HG03442 (cell line): ENCODE results near the gene MADD.
A peak's percentile ranks its signal among the peaks of the same experiment; 100 is the strongest.
"Not testable (repeated sequence)": the region's sequence is repeated elsewhere in the genome, so short reads cannot be mapped to it uniquely, and the experiment has no call there.

ENCODE experiments used
- ATAC-seq: cut with Tn5 transposase; IDR thresholded peaks from one replicate; pipeline ENCODE4 v1.9.1; 2021; ENCODE audit warnings: mild to moderate bottlenecking, moderate library complexity; ENCODE audit not compliant: unreplicated experiment

The MADD gene

GRCh38 chr11:47317064-47317828 is 47.3 kb downstream of the MADD start:
- no peak for ATAC-seq

- no peak for ATAC-seq
Observed at GRCh38 chr11:47318166-47318565, 48.2 kb downstream of the MADD start.

GRCh38 chr11:47324520-47324919 is 54.6 kb downstream of the MADD start:
- ATAC-seq: no peak

GRCh38 chr11:47325271-47326041 is 55.5 kb downstream of the MADD start:
- no peak for ATAC-seq

- no peak for ATAC-seq
Observed at GRCh38 chr11:47326198-47326597, 56.3 kb downstream of the MADD start.

GRCh38 chr11:47327025-47327424 is 57.1 kb downstream of the MADD start:
- ATAC-seq: no peak

GRCh38 chr11:47327949-47328348 is 58.0 kb downstream of the MADD start:
- no peak for ATAC-seq

GRCh38 chr11:47328449-47329390 is 58.8 kb downstream of the MADD start:
- peak; percentile 57 for ATAC-seq

- ATAC-seq: no peak
Observed at GRCh38 chr11:47329431-47329986, 59.6 kb downstream of the MADD start.

- ATAC-seq: no peak
Observed at GRCh38 chr11:47329987-47330931, 60.3 kb downstream of the MADD start.

- no peak for ATAC-seq
Observed at GRCh38 chr11:47331454-47332302, 61.7 kb downstream of the MADD start.

- no peak for ATAC-seq
Observed at GRCh38 chr11:47332303-47332711, 62.4 kb downstream of the MADD start.

GRCh38 chr11:47332791-47333525 is 63.0 kb downstream of the MADD start:
- no peak for ATAC-seq

GRCh38 chr11:47333526-47333845 is 63.6 kb downstream of the MADD start:
- no peak for ATAC-seq

GRCh38 chr11:47333886-47334443 is 64.0 kb downstream of the MADD start:
- no peak for ATAC-seq

GRCh38 chr11:47334699-47335411 is 64.9 kb downstream of the MADD start:
- not testable (repeated sequence) for ATAC-seq

- ATAC-seq: no peak
Observed at GRCh38 chr11:47335733-47336132, 65.8 kb downstream of the MADD start.
